Panc1 (cell line): ENCODE results near the gene NFX1. TPM values are rescaled to one million over a fixed set of nuclear protein-coding genes. Genes with fewer than 3 reads are reported as not detected.

Source experiments
- ATAC-seq: fragments of 200-7000 bp; cut with Tn5 transposase; 2 replicates; pipeline ENCODE4 v1.9.1; 2020; ENCODE audit warnings: mild to moderate bottlenecking, moderate library complexity
- BruUV-seq: library from RNA; stranded (reverse); fragments of 400-500 nt; replicated peaks from 2 replicates; lab custom pipeline; 2021; lab: Mats Ljungman, UMichigan
- CTCF ChIA-PET: fragments of 300-600 bp; sonication (Branson Sonifier 250); formaldehyde crosslinking; loops from one replicate; lab custom pipeline; 2022; ENCODE audit warnings: antibody characterized with exemption; lab: Charles Lee
- POLR2A ChIA-PET: fragments of 300-600 bp; sonication (Branson Sonifier 250); formaldehyde crosslinking; loops from one replicate; lab custom pipeline; 2022; ENCODE audit warnings: antibody characterized with exemption; lab: Charles Lee
- DNase-seq: peaks from one replicate; pipeline ENCODE4 v3.0.0-alpha.2; 2010; ENCODE audit warnings: low read depth, low spot score
- H3K27ac ChIP-seq: 2 replicates; pipeline ENCODE4 v1.5.1; 2011; ENCODE audit warnings: mild to moderate bottlenecking, low read length, inconsistent platforms
- H3K27me3 ChIP-seq: fragments of 200-500 bp; sonication (Bioruptor generic); 2 replicates; pipeline ENCODE4 v1.6.0; 2014; ENCODE audit warnings: low read length, inconsistent platforms; ENCODE audit not compliant: control insufficient read depth, insufficient read depth
- H3K36me3 ChIP-seq: fragments of 200-500 bp; sonication (Bioruptor generic); 2 replicates; pipeline ENCODE4 v1.5.1; 2014; ENCODE audit warnings: inconsistent platforms, mild to moderate bottlenecking, low read length, moderate library complexity; ENCODE audit not compliant: control insufficient read depth, insufficient read depth
- H3K4me1 ChIP-seq: 2 replicates; pipeline ENCODE4 v1.5.1; 2011; ENCODE audit warnings: inconsistent platforms, mild to moderate bottlenecking, low read length, moderate library complexity; ENCODE audit not compliant: control insufficient read depth, insufficient read depth
- H3K4me3 ChIP-seq, 2 experiments: 2 replicates each; pipeline ENCODE4 v1.5.1; 2011 to 2012; ENCODE audit warnings: low read depth in 2 of 2, low read length in 2 of 2, mild to moderate bottlenecking in 2 of 2, inconsistent platforms in 1 of 2, moderate library complexity in 1 of 2
- H3K9me3 ChIP-seq: fragments of 200-500 bp; sonication (Bioruptor generic); 2 replicates; pipeline ENCODE4 v1.5.1; 2014; ENCODE audit warnings: low read depth, mild to moderate bottlenecking, inconsistent platforms, low read length, moderate library complexity; ENCODE audit not compliant: control insufficient read depth, insufficient read depth
- CTCF ChIP-seq: fragments of 450-650 bp; IDR thresholded peaks from 2 replicates; pipeline ENCODE4 v1.5.1; 2017; ENCODE audit warnings: mild to moderate bottlenecking
- POLR2AphosphoS5 ChIP-seq: IDR thresholded peaks from 2 replicates; pipeline ENCODE4 v1.6.1; 2012; ENCODE audit warnings: mild to moderate bottlenecking, low read depth, low read length, moderate library complexity
- SIN3A ChIP-seq: IDR thresholded peaks from 2 replicates; pipeline ENCODE4 v1.6.1; 2012; ENCODE audit warnings: low read depth, mild to moderate bottlenecking, low read length, moderate library complexity, borderline replicate concordance; ENCODE audit not compliant: insufficient read depth
- TCF7L2 ChIP-seq: IDR thresholded peaks from 2 replicates; pipeline ENCODE4 v1.6.1; 2011; ENCODE audit warnings: mild to moderate bottlenecking, low read depth, low read length, inconsistent platforms
- in situ Hi-C: cut with HindIII; loops from 2 replicates; pipeline ENCODE4 v1.10.0; 2016; ENCODE audit warnings: low sequenced_read_pairs, low pct_unique_long_range_greater_than_20kb
- intact Hi-C: fragments of 100-400 bp; cut with micrococcal nuclease; formaldehyde crosslinking; loops from one replicate; pipeline ENCODE4 v1.10.0; 2022; ENCODE audit not compliant: unreplicated experiment
- total RNA-seq: library from RNA; stranded (reverse); gene quantifications from one replicate; pipeline ENCODE4 v1.2.1, GENCODE V29; 2021; ENCODE audit not compliant: unreplicated experiment
- TF ChIP-seq, protein P1 (sequence below), 2 experiments: IDR thresholded peaks; 2 replicates each; pipeline ENCODE4 v1.6.1; 2011 to 2012; ENCODE audit warnings: low read depth in 2 of 2, control low read depth in 1 of 2, low read length in 1 of 2, mild to moderate bottlenecking in 1 of 2, moderate library complexity in 1 of 2; ENCODE audit not compliant: insufficient read depth in 1 of 2

The NFX1 gene
- total RNA-seq, 1 experiment from 2014 or later, result 38.1 TPM

- Histone ChIP-seq H3K27me3 (no peaks in the 10 kb centered on the region), H3K36me3 (no peaks in the 10 kb centered on the region), H3K9me3 (no peaks in the 10 kb centered on the region), H3K27ac (no peak overlapping the region), H3K4me3 (no peak overlapping the region), H3K4me1 (0 out of 2 replicates have a peak, but pooled peaks cover under 1% of the 10 kb centered on the region)
- no peak for DNase-seq
- ChIA-PET CTCF (interaction anchor here (0.5 kb wide), 1 partner anchor 21 kb away, joined by 4 read pairs; no protein-coding TSS in a partner anchor), POLR2A (no interaction called here)
- no peak for ATAC-seq
- TF ChIP-seq TCF7L2 (no peak), CTCF (no peak), SIN3A (no peak), POLR2AphosphoS5 (no peak)
- TF ChIP-seq, protein P1, sequence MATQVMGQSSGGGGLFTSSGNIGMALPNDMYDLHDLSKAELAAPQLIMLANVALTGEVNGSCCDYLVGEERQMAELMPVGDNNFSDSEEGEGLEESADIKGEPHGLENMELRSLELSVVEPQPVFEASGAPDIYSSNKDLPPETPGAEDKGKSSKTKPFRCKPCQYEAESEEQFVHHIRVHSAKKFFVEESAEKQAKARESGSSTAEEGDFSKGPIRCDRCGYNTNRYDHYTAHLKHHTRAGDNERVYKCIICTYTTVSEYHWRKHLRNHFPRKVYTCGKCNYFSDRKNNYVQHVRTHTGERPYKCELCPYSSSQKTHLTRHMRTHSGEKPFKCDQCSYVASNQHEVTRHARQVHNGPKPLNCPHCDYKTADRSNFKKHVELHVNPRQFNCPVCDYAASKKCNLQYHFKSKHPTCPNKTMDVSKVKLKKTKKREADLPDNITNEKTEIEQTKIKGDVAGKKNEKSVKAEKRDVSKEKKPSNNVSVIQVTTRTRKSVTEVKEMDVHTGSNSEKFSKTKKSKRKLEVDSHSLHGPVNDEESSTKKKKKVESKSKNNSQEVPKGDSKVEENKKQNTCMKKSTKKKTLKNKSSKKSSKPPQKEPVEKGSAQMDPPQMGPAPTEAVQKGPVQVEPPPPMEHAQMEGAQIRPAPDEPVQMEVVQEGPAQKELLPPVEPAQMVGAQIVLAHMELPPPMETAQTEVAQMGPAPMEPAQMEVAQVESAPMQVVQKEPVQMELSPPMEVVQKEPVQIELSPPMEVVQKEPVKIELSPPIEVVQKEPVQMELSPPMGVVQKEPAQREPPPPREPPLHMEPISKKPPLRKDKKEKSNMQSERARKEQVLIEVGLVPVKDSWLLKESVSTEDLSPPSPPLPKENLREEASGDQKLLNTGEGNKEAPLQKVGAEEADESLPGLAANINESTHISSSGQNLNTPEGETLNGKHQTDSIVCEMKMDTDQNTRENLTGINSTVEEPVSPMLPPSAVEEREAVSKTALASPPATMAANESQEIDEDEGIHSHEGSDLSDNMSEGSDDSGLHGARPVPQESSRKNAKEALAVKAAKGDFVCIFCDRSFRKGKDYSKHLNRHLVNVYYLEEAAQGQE (IDR thresholded peaks at IDR 0.05; ENCODE audit: insufficient read depth in 1 of 2, low read depth in 2 of 2, low read length in 1 of 2), result no peak
- intact Hi-C loops, result no loop called here
- in situ Hi-C loops, result no loop called here
- no TSS peak for BruUV-seq
These were observed 89.5 kb downstream of the NFX1 start for GRCh38 chr9:33379666-33380389.

DNA sequence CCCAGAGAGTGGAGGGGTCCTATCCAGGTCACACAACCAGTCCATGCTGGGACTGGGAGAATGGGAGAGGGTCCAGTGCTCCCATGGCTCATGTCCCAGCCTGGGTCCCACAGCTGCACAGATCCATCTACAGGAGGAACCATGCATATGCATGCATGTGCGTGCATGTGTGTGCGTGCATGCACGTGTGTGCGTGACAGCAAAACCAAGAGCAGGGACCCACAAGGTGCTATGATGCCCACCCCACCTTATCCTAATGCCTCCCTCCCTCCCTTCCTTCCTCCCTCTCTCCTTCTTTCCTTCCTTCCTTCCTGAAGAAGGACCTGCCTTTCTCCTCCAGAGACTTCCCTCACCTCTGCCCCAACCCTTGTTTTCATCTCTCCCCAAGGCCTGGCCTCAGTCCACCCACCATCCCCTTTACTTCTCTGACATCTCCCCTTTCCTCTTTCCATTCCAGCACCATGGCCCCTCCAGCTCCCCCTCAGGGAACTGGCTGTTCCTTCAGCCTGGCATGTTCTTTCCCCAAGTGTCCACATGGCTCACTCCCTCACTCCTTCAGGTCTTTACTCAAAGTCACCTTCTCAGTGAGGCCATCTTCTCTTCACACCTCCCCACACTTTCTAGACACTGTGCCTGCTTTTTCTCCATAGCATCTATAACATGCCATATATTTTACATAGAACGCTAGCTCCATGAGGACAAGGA lies 90.2 kb downstream of the NFX1 start:
- TF ChIP-seq CTCF (no peak), SIN3A (no peak), TCF7L2 (no peak), POLR2AphosphoS5 (no peak)
- TF ChIP-seq, protein P1 (IDR thresholded peaks at IDR 0.05; ENCODE audit: insufficient read depth in 1 of 2, low read depth in 2 of 2, low read length in 1 of 2), result no peak
- ChIA-PET CTCF (interaction anchor here (0.5 to 1.2 kb wide), 2 partner anchors 20 to 35 kb away, joined by 4 to 6 read pairs; no protein-coding TSS in a partner anchor), POLR2A (no interaction called here)
- no TSS peak for BruUV-seq
- in situ Hi-C loops (no loop called here), intact Hi-C loops (no loop called here)
- no peak overlapping the region for H3K4me3 ChIP-seq
- ATAC-seq (peak; percentile 23), DNase-seq (no peak)
- H3K27me3 ChIP-seq, result no peaks in the 10 kb centered on the region
- H3K27ac ChIP-seq, result no peak overlapping the region
- H3K36me3 ChIP-seq, result no peaks in the 10 kb centered on the region
- no peaks in the 10 kb centered on the region for H3K9me3 ChIP-seq
- H3K4me1 ChIP-seq, result no peaks in the 10 kb centered on the region
